ENCODE measurements around the gene LIN7A.
"Not testable (repeated sequence)": the region's sequence is repeated elsewhere in the genome, so short reads cannot be mapped to it uniquely, and the experiment has no call there.

Gene LIN7A

GRCh38 chr12:80917651-80918050 lies 20.1 kb downstream of the LIN7A start:
- no peak for DNase-seq

GRCh38 chr12:80912901-80913770 lies 24.6 kb downstream of the LIN7A start:
- no peak for DNase-seq

GRCh38 chr12:80909370-80909769 lies 28.4 kb downstream of the LIN7A start:
- no peak for DNase-seq

- DNase-seq = no peak
Measured at GRCh38 chr12:80902711-80903110, 35.0 kb downstream of the LIN7A start.

- DNase-seq = no peak
Measured at GRCh38 chr12:80901661-80902060, 36.1 kb downstream of the LIN7A start.

- DNase-seq = no peak
Measured at GRCh38 chr12:80895240-80895639, 42.5 kb downstream of the LIN7A start.

GRCh38 chr12:80894179-80894578 lies 43.6 kb downstream of the LIN7A start:
- no peak for DNase-seq

GRCh38 chr12:80892597-80893445 lies 44.9 kb downstream of the LIN7A start:
- no peak for DNase-seq

GRCh38 chr12:80884651-80885050 lies 53.1 kb downstream of the LIN7A start:
- no peak for DNase-seq

GRCh38 chr12:80881106-80881505 lies 56.6 kb downstream of the LIN7A start:
- no peak for DNase-seq

- DNase-seq = not testable (repeated sequence)
Measured at GRCh38 chr12:80878452-80878851, 59.3 kb downstream of the LIN7A start.

GRCh38 chr12:80877721-80878265 lies 59.9 kb downstream of the LIN7A start:
- no peak for DNase-seq

GRCh38 chr12:80872053-80872452 lies 65.7 kb downstream of the LIN7A start:
- no peak for DNase-seq

GRCh38 chr12:80869264-80869663 lies 68.5 kb downstream of the LIN7A start:
- DNase-seq = no peak

GRCh38 chr12:80868576-80868975 lies 69.2 kb downstream of the LIN7A start:
- DNase-seq = no peak

- DNase-seq = no peak
Measured at GRCh38 chr12:80867941-80868340, 69.8 kb downstream of the LIN7A start.

GRCh38 chr12:80864046-80864735 lies 73.5 kb downstream of the LIN7A start:
- no peak for DNase-seq

GRCh38 chr12:80862531-80862930 lies 75.2 kb downstream of the LIN7A start:
- DNase-seq = no peak

GRCh38 chr12:80861641-80862378 lies 75.9 kb downstream of the LIN7A start:
- DNase-seq = no peak

- no peak for DNase-seq
Measured at GRCh38 chr12:80860928-80861327, 76.8 kb downstream of the LIN7A start.

- DNase-seq = no peak
Measured at GRCh38 chr12:80860206-80860605, 77.5 kb downstream of the LIN7A start.

- no peak for DNase-seq
Measured at GRCh38 chr12:80858356-80858755, 79.4 kb downstream of the LIN7A start.
